NB4 (cell line): ENCODE results near the gene WWP2.

Experiments used
- MYC ChIP-seq: IDR thresholded peaks from 2 replicates; pipeline ENCODE4 v1.6.1; 2011; ENCODE audit warnings: low read depth, low read length
- POLR2A ChIP-seq: IDR thresholded peaks from 2 replicates; pipeline ENCODE4 v1.6.1; 2011; ENCODE audit warnings: mild to moderate bottlenecking; ENCODE audit not compliant: insufficient read length; ENCODE audit errors: extremely low read depth
- TF ChIP-seq, protein P1 (sequence below): IDR thresholded peaks from one replicate; pipeline ENCODE4 v1.5.1; 2012; ENCODE audit warnings: low read depth, low read length
- TF ChIP-seq, protein P2 (sequence below): IDR thresholded peaks from 2 replicates; pipeline ENCODE4 v1.6.1; 2011; ENCODE audit warnings: low read depth, low read length

DNA sequence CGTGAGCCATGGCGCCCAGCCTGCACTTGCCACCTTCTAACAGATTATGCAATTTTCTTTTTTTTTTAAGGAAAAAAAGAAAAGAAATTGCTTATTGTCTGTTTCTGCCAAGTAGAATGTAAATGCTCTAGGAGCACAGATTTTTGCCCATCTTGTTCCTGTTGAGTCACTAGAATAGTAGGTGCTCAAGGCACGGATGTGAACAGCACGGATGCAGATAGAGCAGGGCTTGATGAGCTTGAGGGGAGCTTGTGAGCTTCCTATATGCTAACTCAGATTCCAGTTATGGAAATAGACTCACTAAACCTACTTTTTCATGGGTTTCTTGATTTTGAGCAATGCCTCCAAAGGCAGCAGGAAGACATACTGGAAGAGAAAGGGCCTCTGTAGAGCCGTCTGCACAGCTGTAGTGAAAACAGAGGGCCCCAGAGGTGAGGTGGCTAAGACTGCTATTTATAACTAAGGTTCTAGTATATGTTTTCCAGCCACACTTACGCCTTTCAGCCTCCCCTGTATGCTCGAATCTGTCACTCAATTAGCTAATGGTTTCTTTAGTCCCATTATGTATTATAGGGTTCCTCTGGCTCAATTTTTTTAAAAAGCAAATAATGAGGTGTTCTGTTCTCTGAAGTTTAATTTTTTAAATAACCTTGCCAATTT lies 72.8 kb downstream of the WWP2 start:
- TF ChIP-seq POLR2A (no peak), MYC (no peak)
- TF ChIP-seq, protein P1, sequence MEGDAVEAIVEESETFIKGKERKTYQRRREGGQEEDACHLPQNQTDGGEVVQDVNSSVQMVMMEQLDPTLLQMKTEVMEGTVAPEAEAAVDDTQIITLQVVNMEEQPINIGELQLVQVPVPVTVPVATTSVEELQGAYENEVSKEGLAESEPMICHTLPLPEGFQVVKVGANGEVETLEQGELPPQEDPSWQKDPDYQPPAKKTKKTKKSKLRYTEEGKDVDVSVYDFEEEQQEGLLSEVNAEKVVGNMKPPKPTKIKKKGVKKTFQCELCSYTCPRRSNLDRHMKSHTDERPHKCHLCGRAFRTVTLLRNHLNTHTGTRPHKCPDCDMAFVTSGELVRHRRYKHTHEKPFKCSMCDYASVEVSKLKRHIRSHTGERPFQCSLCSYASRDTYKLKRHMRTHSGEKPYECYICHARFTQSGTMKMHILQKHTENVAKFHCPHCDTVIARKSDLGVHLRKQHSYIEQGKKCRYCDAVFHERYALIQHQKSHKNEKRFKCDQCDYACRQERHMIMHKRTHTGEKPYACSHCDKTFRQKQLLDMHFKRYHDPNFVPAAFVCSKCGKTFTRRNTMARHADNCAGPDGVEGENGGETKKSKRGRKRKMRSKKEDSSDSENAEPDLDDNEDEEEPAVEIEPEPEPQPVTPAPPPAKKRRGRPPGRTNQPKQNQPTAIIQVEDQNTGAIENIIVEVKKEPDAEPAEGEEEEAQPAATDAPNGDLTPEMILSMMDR: no peak
- TF ChIP-seq, protein P2, sequence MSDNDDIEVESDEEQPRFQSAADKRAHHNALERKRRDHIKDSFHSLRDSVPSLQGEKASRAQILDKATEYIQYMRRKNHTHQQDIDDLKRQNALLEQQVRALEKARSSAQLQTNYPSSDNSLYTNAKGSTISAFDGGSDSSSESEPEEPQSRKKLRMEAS: no peak
